Omental fat pad (tissue), 4 donors: ENCODE data around the gene NEMP1. TPM values are rescaled to one million over a fixed set of nuclear protein-coding genes. Genes with fewer than 3 reads are reported as not detected.

ENCODE experiments used
- ATAC-seq: fragments of 150-250 bp; one replicate; pipeline ENCODE4 v1.9.1; 2016; ENCODE audit warnings: mild to moderate bottlenecking, moderate library complexity; ENCODE audit not compliant: low FRiP score
- DNase-seq: peaks from one replicate; pipeline ENCODE4 v3.0.0-alpha.2; 2019; ENCODE audit warnings: low spot score
- total RNA-seq, 4 donors: library from RNA; depleted of rRNA; stranded (reverse); fragments of >200 nt; gene quantifications; one replicate each; pipeline ENCODE4 v1.1.0, GENCODE V29; 2016
- TF ChIP-seq, protein P1 (sequence below), 3 donors: fragments of 450-650 bp; IDR thresholded peaks; one replicate each; pipeline ENCODE4 v1.5.1; 2016 to 2017; ENCODE audit warnings: antibody characterized with exemption in 3 of 3, mild to moderate bottlenecking in 3 of 3, moderate library complexity in 2 of 3

The NEMP1 gene
- total RNA-seq, 4 donors from 2014 or later: 4.6 to 9.8 (median 5.9) TPM

DNA sequence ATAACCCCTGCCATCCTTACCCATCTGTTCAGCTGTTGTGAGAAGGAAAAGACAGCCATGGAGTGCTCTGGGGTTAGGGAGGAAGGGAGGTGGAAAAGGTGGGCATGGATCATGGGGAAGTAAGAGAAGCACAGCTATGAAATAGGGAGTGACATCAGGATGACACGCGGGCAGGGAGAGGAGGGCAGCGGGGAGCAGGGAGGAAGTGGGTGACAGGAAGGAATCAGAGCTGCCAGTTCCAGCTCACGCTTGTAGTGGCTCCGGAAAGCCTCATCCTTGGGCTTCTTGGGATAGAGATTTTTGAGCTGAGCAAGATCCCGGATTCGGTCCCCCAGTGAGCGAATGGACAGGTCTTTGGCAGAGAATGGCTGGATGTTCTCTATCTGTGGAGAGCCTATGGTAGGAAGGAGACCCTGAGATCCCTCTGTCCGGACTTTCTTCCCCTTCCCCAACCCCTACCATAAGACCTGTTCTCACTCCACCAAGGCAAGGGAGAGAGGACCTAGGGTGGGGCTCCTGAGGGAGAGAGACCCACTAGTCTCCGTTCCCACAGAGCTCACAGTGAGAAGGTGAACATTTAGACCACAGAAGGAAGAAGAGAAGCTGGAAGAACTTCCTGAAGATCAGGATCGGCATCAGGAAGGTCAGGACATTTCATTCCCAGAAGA is 20.6 kb upstream of the NEMP1 start:
- no peak for DNase-seq
- ATAC-seq: no peak
- TF ChIP-seq, protein P1, sequence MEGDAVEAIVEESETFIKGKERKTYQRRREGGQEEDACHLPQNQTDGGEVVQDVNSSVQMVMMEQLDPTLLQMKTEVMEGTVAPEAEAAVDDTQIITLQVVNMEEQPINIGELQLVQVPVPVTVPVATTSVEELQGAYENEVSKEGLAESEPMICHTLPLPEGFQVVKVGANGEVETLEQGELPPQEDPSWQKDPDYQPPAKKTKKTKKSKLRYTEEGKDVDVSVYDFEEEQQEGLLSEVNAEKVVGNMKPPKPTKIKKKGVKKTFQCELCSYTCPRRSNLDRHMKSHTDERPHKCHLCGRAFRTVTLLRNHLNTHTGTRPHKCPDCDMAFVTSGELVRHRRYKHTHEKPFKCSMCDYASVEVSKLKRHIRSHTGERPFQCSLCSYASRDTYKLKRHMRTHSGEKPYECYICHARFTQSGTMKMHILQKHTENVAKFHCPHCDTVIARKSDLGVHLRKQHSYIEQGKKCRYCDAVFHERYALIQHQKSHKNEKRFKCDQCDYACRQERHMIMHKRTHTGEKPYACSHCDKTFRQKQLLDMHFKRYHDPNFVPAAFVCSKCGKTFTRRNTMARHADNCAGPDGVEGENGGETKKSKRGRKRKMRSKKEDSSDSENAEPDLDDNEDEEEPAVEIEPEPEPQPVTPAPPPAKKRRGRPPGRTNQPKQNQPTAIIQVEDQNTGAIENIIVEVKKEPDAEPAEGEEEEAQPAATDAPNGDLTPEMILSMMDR (IDR thresholded peaks at IDR 0.05): no peak

DNA sequence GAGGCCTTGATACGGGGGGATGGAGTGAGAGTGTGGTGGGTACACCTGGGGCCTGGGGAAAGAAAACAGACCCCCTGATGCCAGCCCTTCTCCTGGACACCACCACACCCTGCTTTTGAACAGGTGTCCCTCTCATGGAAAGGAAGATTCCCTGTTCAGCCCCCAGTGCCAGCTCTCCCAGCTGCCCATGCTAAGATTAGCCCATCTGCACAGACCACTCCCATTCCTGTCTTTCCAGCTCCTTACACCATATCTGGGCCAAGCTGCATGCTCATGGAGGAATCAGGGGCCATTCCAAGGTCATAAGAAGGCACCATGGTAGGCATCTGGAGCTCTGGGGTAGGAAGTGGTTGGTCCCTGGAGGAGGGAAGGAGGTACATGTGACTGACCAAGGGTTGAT is 20.0 kb upstream of the NEMP1 start:
- TF ChIP-seq, protein P1 (IDR thresholded peaks at IDR 0.05): no peak
- DNase-seq (no peak), ATAC-seq (no peak)

DNA sequence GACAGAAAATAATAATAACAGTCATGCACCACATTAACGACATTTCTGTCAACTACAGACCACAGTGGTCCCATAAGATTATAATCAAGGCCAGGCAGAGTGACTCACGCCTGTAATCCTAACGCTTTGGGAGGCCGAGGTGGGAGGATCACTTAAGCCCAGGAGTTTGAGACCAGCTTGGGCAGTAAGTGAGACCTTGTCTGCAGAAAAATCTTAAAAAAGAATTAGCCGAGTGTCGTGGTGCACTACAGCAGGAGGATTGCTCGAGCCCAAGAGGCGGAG is 18.9 kb upstream of the NEMP1 start:
- TF ChIP-seq, protein P1 (IDR thresholded peaks at IDR 0.05): no peak
- no peak for DNase-seq
- ATAC-seq: no peak

DNA sequence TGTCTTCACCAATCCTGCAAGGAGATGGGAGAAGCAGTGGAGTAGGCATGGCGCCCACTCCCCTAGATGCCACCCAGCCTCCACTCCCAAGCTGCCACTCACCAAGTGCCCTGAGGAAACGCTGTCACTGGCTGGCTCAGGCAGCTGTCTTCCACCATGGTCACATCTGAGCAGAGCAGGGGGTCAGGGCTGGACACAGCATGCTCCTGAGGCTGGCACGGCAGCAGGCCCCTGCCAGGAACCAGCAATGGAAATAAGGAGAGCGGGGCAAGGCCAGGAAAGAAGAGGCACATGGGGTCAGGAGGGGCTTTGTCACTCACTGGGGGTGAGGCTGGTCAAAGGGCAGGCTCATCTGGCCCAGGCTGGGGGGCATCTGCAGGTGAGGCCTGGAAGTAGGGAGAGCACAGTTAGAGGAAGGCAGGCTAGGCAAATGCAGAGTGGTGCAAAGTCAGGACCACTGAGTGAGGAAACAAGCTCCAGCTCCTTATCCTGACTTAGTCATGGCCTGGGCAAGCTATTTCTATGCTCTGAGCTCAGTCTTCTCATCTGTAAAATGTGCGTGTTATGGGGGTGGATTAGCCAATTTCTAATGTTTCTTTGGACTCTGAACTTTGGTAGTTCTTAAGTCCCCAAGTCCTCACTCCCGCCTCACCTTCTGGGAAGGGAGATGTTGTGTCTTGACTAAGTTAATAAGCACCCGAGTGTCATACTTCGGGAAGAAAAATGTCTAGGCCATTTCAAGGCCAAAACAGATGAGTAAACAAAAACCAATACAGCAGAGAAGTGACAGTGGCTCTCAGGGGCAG is 18.4 kb upstream of the NEMP1 start:
- TF ChIP-seq, protein P1 (IDR thresholded peaks at IDR 0.05): no peak
- ATAC-seq: no peak
- no peak for DNase-seq

DNA sequence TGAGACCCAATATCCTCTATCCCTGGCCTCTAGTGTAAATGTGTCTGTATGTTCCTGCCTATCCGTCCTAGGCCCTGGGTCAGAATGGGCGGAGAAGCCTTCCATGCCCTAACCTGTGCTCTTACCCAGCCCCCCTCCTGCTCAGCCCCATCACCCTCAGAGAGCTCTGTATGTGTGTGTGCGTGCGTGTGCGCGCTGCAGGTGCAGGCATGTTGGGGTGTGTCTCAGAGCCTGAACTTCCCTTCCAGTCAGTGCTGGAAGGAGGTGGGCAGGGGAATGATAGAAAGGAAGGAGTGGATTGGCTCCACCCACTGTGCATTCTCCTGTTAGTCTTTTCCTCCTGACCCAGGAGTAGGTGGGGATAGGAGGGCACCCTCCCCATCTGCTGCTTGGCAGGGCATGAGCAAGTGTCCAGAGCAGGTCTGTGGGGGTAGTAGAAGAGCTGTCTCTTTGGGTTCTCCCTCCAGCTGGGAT is 17.5 kb upstream of the NEMP1 start:
- TF ChIP-seq, protein P1 (IDR thresholded peaks at IDR 0.05): no peak
- no peak for DNase-seq
- ATAC-seq: no peak

DNA sequence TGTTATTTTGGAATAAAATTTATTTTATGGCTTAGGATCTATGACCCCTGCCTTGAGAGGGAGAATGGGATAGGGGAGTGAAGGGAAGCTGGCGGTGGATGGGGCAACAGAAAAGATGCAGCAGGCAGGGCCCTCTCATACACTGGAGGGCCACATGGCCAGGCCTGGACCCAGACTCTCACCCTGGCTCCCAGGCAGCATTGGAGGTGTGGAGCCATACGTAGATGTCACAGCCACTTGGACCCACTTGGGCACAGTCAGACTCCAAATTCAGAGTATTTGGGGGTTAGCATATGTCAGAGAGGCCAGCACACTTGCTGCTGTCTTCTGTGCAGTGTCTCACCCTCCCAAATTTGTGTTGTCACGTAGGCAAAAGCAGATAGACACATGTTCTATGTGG is 16.8 kb upstream of the NEMP1 start:
- DNase-seq: no peak
- TF ChIP-seq, protein P1 (IDR thresholded peaks at IDR 0.05): no peak
- ATAC-seq: no peak
